GM06990 (cell line): ENCODE data around the gene KLHL29.

Source experiments
- DNase-seq: peaks from one replicate; pipeline ENCODE4 v3.0.0-alpha.2; 2011; ENCODE audit not compliant: insufficient read length; ENCODE audit errors: extremely low read depth
- H3K27me3 ChIP-seq: replicated peaks from 2 replicates; pipeline ENCODE4 v1.6.0; 2011; ENCODE audit warnings: low read length; ENCODE audit not compliant: control insufficient read depth, insufficient read depth
- H3K36me3 ChIP-seq: 2 replicates; pipeline ENCODE4 v1.5.1; 2011; ENCODE audit warnings: low read length; ENCODE audit not compliant: control insufficient read depth, insufficient read depth
- H3K4me3 ChIP-seq: replicated peaks from 2 replicates; pipeline ENCODE4 v1.5.1; 2011; ENCODE audit warnings: low read depth, mild to moderate bottlenecking, control low read depth, low read length
- CTCF ChIP-seq: IDR thresholded peaks from 2 replicates; pipeline ENCODE4 v1.5.1; 2011; ENCODE audit warnings: low read length, control low read depth, mild to moderate bottlenecking, inconsistent platforms; ENCODE audit not compliant: insufficient read depth, poor library complexity, severe bottlenecking

Gene KLHL29

DNA sequence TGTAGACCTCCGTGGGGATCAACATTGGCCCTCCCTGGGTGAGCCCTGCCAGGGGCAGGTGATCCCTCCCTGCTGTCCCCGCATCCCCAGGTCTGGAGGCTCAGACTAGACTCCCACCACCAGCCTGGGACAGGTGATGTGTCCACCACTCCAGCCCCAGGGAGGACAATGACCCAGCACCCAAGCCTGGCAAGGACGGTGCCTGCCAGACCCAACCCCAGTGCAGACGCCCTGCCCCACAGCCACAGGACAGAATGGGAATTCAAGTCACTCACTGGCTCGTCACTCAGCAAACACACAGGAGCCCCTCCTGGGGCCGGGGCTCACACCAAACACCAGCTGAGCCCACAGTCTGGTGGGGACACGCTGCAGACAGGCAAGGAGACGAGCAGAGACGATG, 302.2 kb downstream of the KLHL29 start:
- no peak for DNase-seq
- Histone ChIP-seq H3K27me3 (no peaks in the 10 kb centered on the region), H3K36me3 (peaks cover 9% of the 10 kb centered on the region), H3K4me3 (no peak overlapping the region)
- TF ChIP-seq CTCF = no peak

GRCh38 chr2:23687713-23688112, 302.7 kb downstream of the KLHL29 start:
- DNase-seq = no peak
- H3K4me3 ChIP-seq = no peak overlapping the region
- H3K27me3 ChIP-seq = no peaks in the 10 kb centered on the region
- H3K36me3 ChIP-seq = peaks cover 11% of the 10 kb centered on the region
- no peak for TF ChIP-seq CTCF

GRCh38 chr2:23688486-23689130, 303.6 kb downstream of the KLHL29 start:
- Histone ChIP-seq H3K36me3 (peaks cover 12% of the 10 kb centered on the region), H3K27me3 (no peaks in the 10 kb centered on the region), H3K4me3 (no peak overlapping the region)
- no peak for DNase-seq
- no peak for TF ChIP-seq CTCF

DNA sequence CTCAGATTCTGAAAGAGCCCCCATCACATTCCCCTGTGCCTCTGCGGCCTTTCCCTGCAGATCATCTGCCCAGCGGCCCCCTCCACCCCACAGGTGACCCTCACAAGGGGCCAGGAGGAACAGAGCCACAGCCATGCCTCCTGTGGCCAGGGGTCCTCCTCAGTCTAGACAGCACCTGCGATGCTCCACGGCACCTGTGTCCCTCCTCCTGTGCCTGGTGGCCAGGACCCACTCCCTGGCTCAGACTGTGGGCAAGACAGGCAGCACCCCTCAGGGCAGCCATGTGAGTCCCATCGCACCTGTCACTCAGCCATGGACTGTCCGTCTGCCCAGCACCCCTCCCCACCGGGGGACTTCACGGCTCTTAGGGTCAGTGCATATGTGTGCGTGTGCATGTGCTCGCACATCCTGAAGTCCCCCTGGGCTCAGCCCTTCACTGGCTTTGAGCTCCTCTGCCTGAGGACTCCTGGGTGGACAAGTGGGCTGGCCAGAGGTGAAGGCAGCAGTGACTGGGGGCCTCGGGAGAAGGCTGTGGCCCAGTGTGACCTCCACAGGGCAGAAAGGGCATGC, 304.2 kb downstream of the KLHL29 start:
- H3K36me3 ChIP-seq = peaks cover 12% of the 10 kb centered on the region
- H3K4me3 ChIP-seq = no peak overlapping the region
- H3K27me3 ChIP-seq = no peaks in the 10 kb centered on the region
- no peak for DNase-seq
- TF ChIP-seq CTCF = no peak

DNA sequence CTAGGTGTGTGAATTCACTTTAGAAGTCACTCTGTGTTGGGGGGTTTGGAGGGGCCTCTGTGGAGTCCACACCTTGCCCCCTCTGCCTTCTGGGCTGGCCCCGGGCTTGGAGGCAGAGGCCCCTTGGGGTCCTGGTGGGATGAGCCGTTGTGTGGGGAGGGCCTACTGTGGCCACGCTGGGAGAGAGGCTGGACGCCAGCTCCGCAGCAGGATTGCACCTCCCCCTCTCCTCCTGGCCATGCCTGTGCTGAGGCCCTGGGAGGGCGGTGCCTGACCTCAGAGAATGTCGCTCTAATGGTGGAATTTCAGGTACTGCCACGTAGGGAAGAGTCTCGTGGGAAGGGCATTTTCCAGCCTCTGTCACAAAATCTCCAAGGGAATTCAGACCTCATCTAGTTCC, 304.9 kb downstream of the KLHL29 start:
- TF ChIP-seq CTCF = no peak
- no peaks in the 10 kb centered on the region for H3K27me3 ChIP-seq
- peaks cover 12% of the 10 kb centered on the region for H3K36me3 ChIP-seq
- DNase-seq = no peak
- H3K4me3 ChIP-seq = no peak overlapping the region
